Trophoblast cell (in vitro differentiated cells and primary cell): ENCODE measurements around the gene PSME3.
"Not testable (repeated sequence)": the region's sequence is repeated elsewhere in the genome, so short reads cannot be mapped to it uniquely, and the experiment has no call there.

Experiments used
- DNase-seq, 2 donors: peaks; one replicate each; pipeline ENCODE4 v3.0.0-alpha.2; 2016
- H2AFZ ChIP-seq: 2 replicates; pipeline ENCODE4 v1.6.1; 2013; ENCODE audit warnings: low read length, moderate library complexity, mild to moderate bottlenecking; ENCODE audit not compliant: insufficient read depth, poor library complexity
- H2AK5ac ChIP-seq: 2 replicates; pipeline ENCODE4 v1.6.1; 2013; ENCODE audit warnings: mild to moderate bottlenecking, low read length
- H2BK120ac ChIP-seq: 2 replicates; pipeline ENCODE4 v1.6.1; 2013; ENCODE audit warnings: low read length, mild to moderate bottlenecking, moderate library complexity; ENCODE audit not compliant: insufficient read depth, poor library complexity
- H2BK12ac ChIP-seq: 2 replicates; pipeline ENCODE4 v1.6.1; 2013; ENCODE audit warnings: mild to moderate bottlenecking, low read length, moderate library complexity
- H2BK5ac ChIP-seq: 2 replicates; pipeline ENCODE4 v1.6.1; 2013; ENCODE audit warnings: low read length, low read depth, moderate library complexity, mild to moderate bottlenecking; ENCODE audit not compliant: poor library complexity
- H3K14ac ChIP-seq: 2 replicates; pipeline ENCODE4 v1.6.1; 2013; ENCODE audit warnings: mild to moderate bottlenecking, low read length
- H3K18ac ChIP-seq: 2 replicates; pipeline ENCODE4 v1.6.1; 2013; ENCODE audit warnings: mild to moderate bottlenecking, low read length
- H3K23ac ChIP-seq: 2 replicates; pipeline ENCODE4 v1.6.1; 2013; ENCODE audit warnings: low read length
- H3K27ac ChIP-seq: 2 replicates; pipeline ENCODE4 v1.5.1; 2013; ENCODE audit warnings: low read depth, mild to moderate bottlenecking, inconsistent platforms, low read length, moderate library complexity
- H3K27me3 ChIP-seq: 2 replicates; pipeline ENCODE4 v1.6.1; 2013; ENCODE audit warnings: inconsistent platforms, mild to moderate bottlenecking, low read length, moderate library complexity; ENCODE audit not compliant: insufficient read depth
- H3K36me3 ChIP-seq, 2 experiments: 1 replicate in 1 of 2; 2 replicates in 1 of 2; pipeline ENCODE4 v1.6.1; 2013; ENCODE audit warnings: low read length in 2 of 2, mild to moderate bottlenecking in 2 of 2, moderate library complexity in 1 of 2; ENCODE audit not compliant: insufficient read depth in 2 of 2, control insufficient read depth in 1 of 2
- H3K4ac ChIP-seq: 2 replicates; pipeline ENCODE4 v1.6.1; 2013; ENCODE audit warnings: low read depth, mild to moderate bottlenecking, low read length, moderate library complexity
- H3K4me1 ChIP-seq, 2 experiments: 1 replicate in 1 of 2; 2 replicates in 1 of 2; pipeline ENCODE4 v1.6.1; 2013; ENCODE audit warnings: low read length in 2 of 2, mild to moderate bottlenecking in 2 of 2, moderate library complexity in 1 of 2; ENCODE audit not compliant: insufficient read depth in 2 of 2, control insufficient read depth in 1 of 2
- H3K4me2 ChIP-seq: 2 replicates; pipeline ENCODE4 v1.6.1; 2013; ENCODE audit warnings: inconsistent platforms, mild to moderate bottlenecking, low read length, moderate library complexity
- H3K4me3 ChIP-seq: 2 replicates; pipeline ENCODE4 v1.5.1; 2013; ENCODE audit warnings: mild to moderate bottlenecking, low read depth, low read length, inconsistent platforms
- H3K79me1 ChIP-seq: one replicate; pipeline ENCODE4 v1.6.1; 2013; ENCODE audit warnings: low read length
- H3K79me2 ChIP-seq: 2 replicates; pipeline ENCODE4 v1.6.1; 2013; ENCODE audit warnings: low read length, mild to moderate bottlenecking; ENCODE audit not compliant: control insufficient read depth, insufficient read depth, poor library complexity
- H3K9ac ChIP-seq: 2 replicates; pipeline ENCODE4 v1.6.1; 2013; ENCODE audit warnings: mild to moderate bottlenecking, low read length
- H3K9me3 ChIP-seq: 2 replicates; pipeline ENCODE4 v1.6.1; 2013; ENCODE audit warnings: low read depth, mild to moderate bottlenecking, control low read depth, inconsistent platforms, low read length; ENCODE audit not compliant: insufficient read depth
- H4K12ac ChIP-seq: 2 replicates; pipeline ENCODE4 v1.6.1; 2013; ENCODE audit warnings: low read depth, mild to moderate bottlenecking, low read length, moderate library complexity
- H4K8ac ChIP-seq: 2 replicates; pipeline ENCODE4 v1.6.1; 2013; ENCODE audit warnings: low read depth, mild to moderate bottlenecking, low read length, moderate library complexity
- H4K91ac ChIP-seq: one replicate; pipeline ENCODE4 v1.6.1; 2013; ENCODE audit warnings: low read depth, mild to moderate bottlenecking, low read length, moderate library complexity
- WGBS: extraction: QIAGEN DNeasy Blood & Tissue Kit; methylation state at CpG from one replicate; pipeline ENCODE4 v1.1.7; 2013; ENCODE audit warnings: missing lambda C conversion rate; ENCODE audit not compliant: insufficient read length, insufficient coverage; ENCODE audit errors: extremely low coverage; 5-methylcytosine and 5-hydroxymethylcytosine counted together

Gene PSME3

DNA sequence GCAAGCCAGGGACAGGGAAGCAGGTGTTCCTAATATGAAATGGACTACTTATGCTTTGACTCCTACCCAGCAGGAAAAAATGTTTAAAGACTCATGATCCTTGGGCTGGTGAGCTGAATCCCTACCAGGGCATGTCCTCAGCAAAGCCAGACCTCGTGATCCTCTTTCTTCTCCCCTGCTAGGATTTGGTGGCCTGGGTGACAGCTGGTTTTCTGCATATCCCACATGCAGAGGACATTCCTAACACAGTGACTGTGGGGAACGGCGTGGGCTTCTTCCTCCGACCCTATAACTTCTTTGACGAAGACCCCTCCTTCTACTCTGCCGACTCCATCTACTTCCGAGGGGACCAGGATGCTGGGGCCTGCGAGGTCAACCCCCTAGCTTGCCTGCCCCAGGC is 22.9 kb downstream of the PSME3 start:
- not testable (repeated sequence) for H2BK12ac ChIP-seq, H2AK5ac ChIP-seq, H3K4me1 ChIP-seq, H4K8ac ChIP-seq, H3K14ac ChIP-seq, H2BK120ac ChIP-seq, H3K23ac ChIP-seq, H3K36me3 ChIP-seq, H4K12ac ChIP-seq, H3K27me3 ChIP-seq, H4K91ac ChIP-seq, H3K9ac ChIP-seq, H3K79me1 ChIP-seq, H3K4me3 ChIP-seq, H3K18ac ChIP-seq, H3K4ac ChIP-seq, H3K27ac ChIP-seq, H3K79me2 ChIP-seq, H3K4me2 ChIP-seq, DNase-seq, H3K9me3 ChIP-seq, H2AFZ ChIP-seq, H2BK5ac ChIP-seq
- WGBS, result no CpG with 5 or more reads among the region's 8 CpGs

- H3K18ac ChIP-seq, H3K9ac ChIP-seq, H2BK12ac ChIP-seq, H3K9me3 ChIP-seq, H3K36me3 ChIP-seq, H3K79me2 ChIP-seq, H3K27ac ChIP-seq, H2BK120ac ChIP-seq, H3K23ac ChIP-seq, H3K4me2 ChIP-seq, H3K27me3 ChIP-seq, H4K12ac ChIP-seq, H3K4ac ChIP-seq, H3K4me3 ChIP-seq, H3K4me1 ChIP-seq, H4K8ac ChIP-seq, H4K91ac ChIP-seq, H2AK5ac ChIP-seq, H2AFZ ChIP-seq, H2BK5ac ChIP-seq, DNase-seq, H3K14ac ChIP-seq, H3K79me1 ChIP-seq: not testable (repeated sequence)
- WGBS, result no CpG with 5 or more reads among the region's 8 CpGs
Measured at GRCh38 chr17:42856516-42856915, 23.3 kb downstream of the PSME3 start.

DNA sequence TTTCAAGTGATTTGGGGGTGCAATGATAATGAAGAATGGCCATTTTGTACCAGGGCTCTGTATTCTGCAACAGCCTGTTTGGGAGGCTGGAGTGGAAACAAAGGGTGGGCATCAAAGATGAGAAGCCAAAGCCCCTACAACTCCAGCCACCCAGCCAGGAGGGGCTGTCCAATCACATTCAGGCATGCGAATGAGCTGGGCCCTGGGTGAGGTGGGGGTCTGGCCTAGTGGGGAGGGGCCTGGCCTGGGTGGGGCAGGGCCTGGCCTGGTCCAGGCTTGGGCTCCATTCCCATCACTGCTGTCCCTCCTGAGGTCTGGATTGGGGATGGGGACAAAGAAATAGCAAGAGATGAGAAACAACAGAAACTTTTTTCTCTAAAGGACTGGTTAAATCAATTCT is 24.2 kb downstream of the PSME3 start:
- Histone ChIP-seq H2BK12ac (no peak overlapping the region), H3K18ac (no peak overlapping the region), H3K79me2 (no peaks in the 10 kb centered on the region), H3K4me1 (no peaks in the 10 kb centered on the region), H3K9me3 (no peaks in the 10 kb centered on the region), H3K14ac (no peak overlapping the region), H2BK5ac (no peak overlapping the region), H4K91ac (no peak overlapping the region), H3K36me3 (no peaks in the 10 kb centered on the region), H4K12ac (no peak overlapping the region), H3K9ac (no peak overlapping the region), H2AK5ac (no peak overlapping the region), H3K27ac (no peak overlapping the region), H2AFZ (no peak overlapping the region), H3K23ac (no peak overlapping the region), H4K8ac (no peak overlapping the region), H3K4me3 (no peak overlapping the region), H3K4me2 (no peak overlapping the region), H3K79me1 (no peaks in the 10 kb centered on the region), H3K4ac (no peak overlapping the region), H2BK120ac (no peak overlapping the region), H3K27me3 (no peaks in the 10 kb centered on the region)
- no peak for DNase-seq
- WGBS, result no CpG with 5 or more reads among the region's 1 CpG

GRCh38 chr17:42865638-42866094 is 32.5 kb downstream of the PSME3 start:
- Histone ChIP-seq H2AFZ (no peak overlapping the region), H3K4ac (no peak overlapping the region), H3K9me3 (peaks cover 2% of the 10 kb centered on the region), H4K8ac (no peak overlapping the region), H3K36me3 (no peaks in the 10 kb centered on the region), H3K4me1 (no peaks in the 10 kb centered on the region), H3K23ac (no peak overlapping the region), H2BK120ac (no peak overlapping the region), H3K9ac (no peak overlapping the region), H4K12ac (no peak overlapping the region), H3K18ac (no peak overlapping the region), H3K27ac (no peak overlapping the region), H3K4me3 (no peak overlapping the region), H2BK12ac (no peak overlapping the region), H3K27me3 (no peaks in the 10 kb centered on the region), H4K91ac (no peak overlapping the region), H3K79me1 (no peaks in the 10 kb centered on the region), H2AK5ac (no peak overlapping the region), H3K14ac (no peak overlapping the region), H3K4me2 (no peak overlapping the region), H2BK5ac (no peak overlapping the region), H3K79me2 (no peaks in the 10 kb centered on the region)
- no CpG with 5 or more reads among the region's 7 CpGs for WGBS
- DNase-seq, result no peak
